ENCODE results near the gene NCAM2.

NCAM2 gene

GRCh38 chr21:21051109-21052055, 53.2 kb downstream of the NCAM2 start:
- Histone ChIP-seq H3K27ac (no peak overlapping the region), H3K79me2 (no peaks in the 10 kb centered on the region), H3K9me3 (ENCODE audit: control insufficient read depth, low read length) (no peaks in the 10 kb centered on the region), H3K4me2 (ENCODE audit: low read length) (no peak overlapping the region), H2AFZ (no peak overlapping the region), H3K9ac (no peak overlapping the region), H3K36me3 (ENCODE audit: control insufficient read depth, insufficient read depth, low read length) (no peaks in the 10 kb centered on the region), H3K4me1 (no peaks in the 10 kb centered on the region), H3K4me3 (ENCODE audit: low read depth, low read length) (no peak overlapping the region), H3K27me3 (ENCODE audit: control insufficient read depth, insufficient read depth, low read length) (no peaks in the 10 kb centered on the region)
- TF ChIP-seq CTCF (IDR thresholded peaks at IDR 0.05) = no peak

GRCh38 chr21:21052672-21053071, 54.5 kb downstream of the NCAM2 start:
- no peak for TF ChIP-seq CTCF (IDR thresholded peaks at IDR 0.05)
- H3K4me3 ChIP-seq (ENCODE audit: low read depth, low read length) = no peak overlapping the region
- H3K79me2 ChIP-seq = no peaks in the 10 kb centered on the region
- H3K36me3 ChIP-seq (ENCODE audit: control insufficient read depth, insufficient read depth, low read length) = no peaks in the 10 kb centered on the region
- H3K4me2 ChIP-seq (ENCODE audit: low read length) = no peak overlapping the region
- H3K9ac ChIP-seq = no peak overlapping the region
- no peaks in the 10 kb centered on the region for H3K4me1 ChIP-seq
- H3K9me3 ChIP-seq (ENCODE audit: control insufficient read depth, low read length) = no peaks in the 10 kb centered on the region
- H2AFZ ChIP-seq = no peak overlapping the region
- no peaks in the 10 kb centered on the region for H3K27me3 ChIP-seq (ENCODE audit: control insufficient read depth, insufficient read depth, low read length)
- no peak overlapping the region for H3K27ac ChIP-seq

GRCh38 chr21:21057349-21058062, 59.3 kb downstream of the NCAM2 start:
- no peak for TF ChIP-seq CTCF (IDR thresholded peaks at IDR 0.05)

GRCh38 chr21:21063828-21064227, 65.6 kb downstream of the NCAM2 start:
- Histone ChIP-seq H3K27me3 (ENCODE audit: control insufficient read depth, insufficient read depth, low read length) (no peaks in the 10 kb centered on the region), H3K4me1 (no peaks in the 10 kb centered on the region), H3K9me3 (ENCODE audit: control insufficient read depth, low read length) (no peaks in the 10 kb centered on the region), H3K79me2 (no peaks in the 10 kb centered on the region), H3K27ac (no peak overlapping the region), H3K36me3 (ENCODE audit: control insufficient read depth, insufficient read depth, low read length) (no peaks in the 10 kb centered on the region), H3K9ac (no peak overlapping the region), H3K4me2 (ENCODE audit: low read length) (no peak overlapping the region), H2AFZ (no peak overlapping the region), H3K4me3 (ENCODE audit: low read depth, low read length) (no peak overlapping the region)
- no peak for TF ChIP-seq CTCF (IDR thresholded peaks at IDR 0.05)

More at GRCh38 chr21:21057349-21058062, 59.3 kb downstream of the NCAM2 start:
- no peaks in the 10 kb centered on the region for H3K36me3 ChIP-seq (ENCODE audit: control insufficient read depth, insufficient read depth, low read length)
- H3K9me3 ChIP-seq (ENCODE audit: control insufficient read depth, low read length) = no peaks in the 10 kb centered on the region
- H3K9ac ChIP-seq = no peak overlapping the region
- no peak overlapping the region for H3K27ac ChIP-seq
- H3K27me3 ChIP-seq (ENCODE audit: control insufficient read depth, insufficient read depth, low read length) = no peaks in the 10 kb centered on the region
- no peak overlapping the region for H2AFZ ChIP-seq
- H3K79me2 ChIP-seq = no peaks in the 10 kb centered on the region
- no peaks in the 10 kb centered on the region for H3K4me1 ChIP-seq
- H3K4me3 ChIP-seq (ENCODE audit: low read depth, low read length) = no peak overlapping the region
- H3K4me2 ChIP-seq (ENCODE audit: low read length) = no peak overlapping the region

Data from parathyroid adenoma (tissue), 2 donors.